Activated naive CD4-positive, alpha-beta T cell treated with anti-CD3 and anti-CD28 coated beads, Interleukin-2, amount 50 U/mL, for 24 hours (primary cell): ENCODE measurements around the gene DPP10.

Experiments
- H3K27ac Mint-ChIP-seq: one replicate; pipeline ENCODE4 v1.8.0; 2021; ENCODE audit warnings: mild to moderate bottlenecking, mixed read lengths
- H3K27me3 Mint-ChIP-seq: one replicate; pipeline ENCODE4 v1.8.0; 2021; ENCODE audit warnings: mixed read lengths
- H3K36me3 Mint-ChIP-seq: one replicate; pipeline ENCODE4 v1.8.0; 2021; ENCODE audit warnings: mixed read lengths
- H3K4me1 Mint-ChIP-seq: one replicate; pipeline ENCODE4 v1.8.0; 2021; ENCODE audit warnings: mixed read lengths
- H3K4me3 Mint-ChIP-seq: one replicate; pipeline ENCODE4 v1.8.0; 2021; ENCODE audit warnings: mild to moderate bottlenecking, mixed read lengths
- H3K9me3 Mint-ChIP-seq: one replicate; pipeline ENCODE4 v1.8.0; 2021; ENCODE audit warnings: mixed read lengths

Gene DPP10

GRCh38 chr2:114542695-114543094 lies 100.3 kb downstream of the DPP10 start:
- Mint-ChIP-seq H3K4me3 (no peak overlapping the region), H3K27ac (no peak overlapping the region), H3K36me3 (no peaks in the 10 kb centered on the region), H3K9me3 (no peaks in the 10 kb centered on the region), H3K27me3 (peaks cover 9% of the 10 kb centered on the region), H3K4me1 (no peaks in the 10 kb centered on the region)

- Mint-ChIP-seq H3K27me3 (peaks cover 7% of the 10 kb centered on the region), H3K27ac (no peak overlapping the region), H3K4me1 (no peaks in the 10 kb centered on the region), H3K36me3 (no peaks in the 10 kb centered on the region), H3K4me3 (no peak overlapping the region), H3K9me3 (no peaks in the 10 kb centered on the region)
Observed at GRCh38 chr2:114543236-114543766, 100.9 kb downstream of the DPP10 start.

DNA sequence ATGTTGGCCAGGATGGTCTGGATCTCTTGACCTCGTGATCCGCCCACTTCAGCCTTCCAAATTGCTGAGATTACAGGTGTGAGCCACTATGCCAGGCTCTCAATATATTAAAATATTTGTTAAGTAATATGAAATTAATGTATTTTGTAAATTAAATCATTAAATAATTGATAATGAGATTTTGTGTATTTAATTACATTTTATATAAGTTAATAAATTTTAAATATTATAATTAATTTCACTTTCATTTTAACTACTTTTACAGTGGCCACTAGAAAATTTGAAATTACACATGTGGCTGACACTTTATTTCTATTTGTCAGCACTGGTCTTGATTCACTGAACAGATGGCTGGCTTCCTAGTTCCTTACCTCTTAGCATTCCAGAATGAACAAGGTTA lies 102.6 kb downstream of the DPP10 start:
- Mint-ChIP-seq H3K4me3 (no peak overlapping the region), H3K27ac (no peak overlapping the region)

DNA sequence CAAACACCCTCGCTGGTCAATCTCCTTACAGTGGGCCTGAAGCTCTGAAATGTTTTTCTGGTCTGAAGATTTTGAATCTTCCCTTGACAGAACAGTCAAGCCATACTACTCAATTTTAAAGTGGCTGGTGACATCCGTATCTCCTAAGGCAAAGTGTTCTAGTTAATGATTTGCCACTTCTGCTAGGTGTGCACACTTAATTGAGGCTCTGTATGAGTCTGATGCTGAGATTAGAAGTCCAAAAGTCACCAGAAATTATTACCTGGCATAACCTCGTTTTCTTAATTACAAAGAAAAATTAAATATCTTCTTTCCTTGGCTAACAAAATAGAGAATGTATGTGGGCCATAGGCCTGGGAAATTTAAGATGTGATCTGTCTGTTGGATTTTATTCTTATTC lies 104.1 kb downstream of the DPP10 start:
- no peaks in the 10 kb centered on the region for H3K9me3 Mint-ChIP-seq
- no peak overlapping the region for H3K27ac Mint-ChIP-seq
- H3K36me3 Mint-ChIP-seq, result no peaks in the 10 kb centered on the region
- no peaks in the 10 kb centered on the region for H3K4me1 Mint-ChIP-seq
- H3K4me3 Mint-ChIP-seq, result no peak overlapping the region
- peaks cover 5% of the 10 kb centered on the region for H3K27me3 Mint-ChIP-seq

More for the DNA sequence above, 102.6 kb downstream of the DPP10 start:
- Mint-ChIP-seq H3K4me1 (no peaks in the 10 kb centered on the region), H3K36me3 (no peaks in the 10 kb centered on the region), H3K9me3 (no peaks in the 10 kb centered on the region), H3K27me3 (peaks cover 7% of the 10 kb centered on the region)

DNA sequence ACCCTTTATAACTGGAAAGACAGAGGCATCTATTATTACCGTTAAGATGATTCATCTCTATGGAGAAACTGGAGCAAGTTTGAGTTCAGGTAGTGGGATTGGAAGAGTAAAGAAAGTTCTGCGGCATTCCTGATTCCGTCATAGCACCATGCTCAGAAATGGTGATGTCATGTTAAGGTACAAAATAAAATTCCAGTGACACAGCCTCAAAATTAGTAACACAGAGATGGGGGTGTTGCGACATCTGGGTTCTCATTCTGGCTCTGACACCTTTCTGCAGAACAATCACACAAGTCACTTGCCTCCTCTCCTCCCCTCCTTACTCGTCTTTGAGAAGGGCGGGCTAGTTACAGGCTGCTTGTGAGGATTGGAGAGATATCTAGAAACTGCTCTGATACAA lies 105.7 kb downstream of the DPP10 start:
- Mint-ChIP-seq H3K9me3 (no peaks in the 10 kb centered on the region), H3K27me3 (peaks cover 5% of the 10 kb centered on the region), H3K27ac (no peak overlapping the region), H3K36me3 (no peaks in the 10 kb centered on the region), H3K4me3 (no peak overlapping the region), H3K4me1 (no peaks in the 10 kb centered on the region)

- no peak overlapping the region for H3K4me3 Mint-ChIP-seq
- H3K27ac Mint-ChIP-seq, result no peak overlapping the region
- H3K9me3 Mint-ChIP-seq, result no peaks in the 10 kb centered on the region
- H3K36me3 Mint-ChIP-seq, result no peaks in the 10 kb centered on the region
- no peaks in the 10 kb centered on the region for H3K4me1 Mint-ChIP-seq
- H3K27me3 Mint-ChIP-seq, result peaks cover 6% of the 10 kb centered on the region
Observed at GRCh38 chr2:114550364-114550763, 107.9 kb downstream of the DPP10 start.

GRCh38 chr2:114550895-114551793 lies 108.7 kb downstream of the DPP10 start:
- H3K27me3 Mint-ChIP-seq, result peaks cover 4% of the 10 kb centered on the region
- no peaks in the 10 kb centered on the region for H3K36me3 Mint-ChIP-seq
- no peak overlapping the region for H3K27ac Mint-ChIP-seq
- no peaks in the 10 kb centered on the region for H3K4me1 Mint-ChIP-seq
- no peak overlapping the region for H3K4me3 Mint-ChIP-seq
- no peaks in the 10 kb centered on the region for H3K9me3 Mint-ChIP-seq

GRCh38 chr2:114553027-114553426 lies 110.6 kb downstream of the DPP10 start:
- Mint-ChIP-seq H3K4me3 (no peak overlapping the region), H3K4me1 (no peaks in the 10 kb centered on the region), H3K36me3 (no peaks in the 10 kb centered on the region), H3K9me3 (no peaks in the 10 kb centered on the region), H3K27ac (no peak overlapping the region), H3K27me3 (peaks cover 3% of the 10 kb centered on the region)

GRCh38 chr2:114569166-114569565 lies 126.7 kb downstream of the DPP10 start:
- H3K9me3 Mint-ChIP-seq, result no peaks in the 10 kb centered on the region
- H3K4me1 Mint-ChIP-seq, result no peaks in the 10 kb centered on the region
- peaks cover 4% of the 10 kb centered on the region for H3K27me3 Mint-ChIP-seq
- no peaks in the 10 kb centered on the region for H3K36me3 Mint-ChIP-seq
- H3K4me3 Mint-ChIP-seq, result no peak overlapping the region
- H3K27ac Mint-ChIP-seq, result no peak overlapping the region

DNA sequence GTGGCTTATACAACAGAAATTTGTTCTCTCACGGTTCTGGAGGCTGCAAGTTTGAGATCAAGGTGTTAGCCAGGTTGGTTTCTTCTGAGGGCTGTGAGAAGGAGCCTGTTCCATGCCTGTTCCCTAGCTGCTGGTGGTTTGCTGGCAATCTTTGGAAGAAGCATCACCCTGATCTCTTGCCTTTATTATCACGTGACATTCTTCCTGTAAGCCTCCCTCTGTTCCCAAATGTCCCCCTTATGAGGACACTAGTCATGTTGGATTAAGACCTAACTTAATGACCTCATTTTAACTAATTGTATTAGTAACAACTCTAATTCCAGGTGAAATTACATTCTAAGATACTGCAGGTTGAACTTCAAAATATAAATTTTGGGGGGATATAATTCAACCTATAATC lies 135.2 kb downstream of the DPP10 start:
- no peaks in the 10 kb centered on the region for H3K36me3 Mint-ChIP-seq
- H3K27ac Mint-ChIP-seq, result no peak overlapping the region
- H3K27me3 Mint-ChIP-seq, result peaks cover 8% of the 10 kb centered on the region
- H3K4me3 Mint-ChIP-seq, result no peak overlapping the region
- H3K4me1 Mint-ChIP-seq, result no peaks in the 10 kb centered on the region
- no peaks in the 10 kb centered on the region for H3K9me3 Mint-ChIP-seq

GRCh38 chr2:114579542-114579941 lies 137.1 kb downstream of the DPP10 start:
- no peaks in the 10 kb centered on the region for H3K9me3 Mint-ChIP-seq
- H3K36me3 Mint-ChIP-seq, result no peaks in the 10 kb centered on the region
- H3K27ac Mint-ChIP-seq, result no peak overlapping the region
- no peaks in the 10 kb centered on the region for H3K4me1 Mint-ChIP-seq
- H3K27me3 Mint-ChIP-seq, result peaks cover 7% of the 10 kb centered on the region
- no peak overlapping the region for H3K4me3 Mint-ChIP-seq

DNA sequence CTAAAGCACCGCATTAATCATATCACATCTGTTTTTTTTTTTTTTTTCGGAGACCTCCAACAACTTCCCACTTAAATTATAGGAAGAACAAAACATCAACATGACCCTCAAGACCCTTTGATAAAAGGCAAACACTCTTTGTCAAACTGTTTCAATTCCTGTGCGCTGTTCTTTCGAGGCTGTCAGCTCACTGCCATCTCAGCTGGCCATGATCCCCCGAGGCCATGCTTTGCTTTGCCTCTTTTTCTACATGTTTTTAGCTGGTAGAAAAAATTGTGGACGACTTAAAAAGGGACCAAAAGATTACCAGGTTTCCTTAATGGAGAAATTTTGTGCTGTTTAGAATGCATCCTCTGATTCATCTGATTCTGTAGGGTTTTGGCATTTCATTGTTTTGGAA lies 138.2 kb downstream of the DPP10 start:
- Mint-ChIP-seq H3K36me3 (no peaks in the 10 kb centered on the region), H3K27ac (no peak overlapping the region), H3K4me1 (no peaks in the 10 kb centered on the region), H3K4me3 (no peak overlapping the region), H3K9me3 (no peaks in the 10 kb centered on the region), H3K27me3 (peaks cover 7% of the 10 kb centered on the region)

DNA sequence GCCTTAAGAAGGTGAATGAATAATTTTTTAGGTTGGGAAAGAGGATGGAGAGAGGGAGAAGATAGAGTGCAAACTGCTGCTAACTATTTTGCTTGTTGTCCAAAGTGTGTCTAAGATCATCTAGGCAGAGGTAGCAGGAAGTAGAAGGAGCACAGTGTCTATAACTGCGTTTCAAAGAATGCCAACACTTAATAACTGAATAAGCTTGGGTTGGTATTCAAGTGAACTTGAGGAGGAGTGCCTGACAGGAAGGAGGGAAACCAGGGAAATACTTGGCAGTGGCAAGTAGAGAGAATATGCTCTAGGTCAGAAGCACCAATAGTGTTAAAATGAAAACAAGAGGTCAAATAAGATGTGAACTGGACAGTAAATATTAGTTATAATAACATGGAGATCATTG lies 155.9 kb downstream of the DPP10 start:
- H3K4me1 Mint-ChIP-seq, result no peaks in the 10 kb centered on the region
- no peak overlapping the region for H3K4me3 Mint-ChIP-seq
- no peak overlapping the region for H3K27ac Mint-ChIP-seq
- no peaks in the 10 kb centered on the region for H3K27me3 Mint-ChIP-seq
- no peaks in the 10 kb centered on the region for H3K36me3 Mint-ChIP-seq
- no peaks in the 10 kb centered on the region for H3K9me3 Mint-ChIP-seq

DNA sequence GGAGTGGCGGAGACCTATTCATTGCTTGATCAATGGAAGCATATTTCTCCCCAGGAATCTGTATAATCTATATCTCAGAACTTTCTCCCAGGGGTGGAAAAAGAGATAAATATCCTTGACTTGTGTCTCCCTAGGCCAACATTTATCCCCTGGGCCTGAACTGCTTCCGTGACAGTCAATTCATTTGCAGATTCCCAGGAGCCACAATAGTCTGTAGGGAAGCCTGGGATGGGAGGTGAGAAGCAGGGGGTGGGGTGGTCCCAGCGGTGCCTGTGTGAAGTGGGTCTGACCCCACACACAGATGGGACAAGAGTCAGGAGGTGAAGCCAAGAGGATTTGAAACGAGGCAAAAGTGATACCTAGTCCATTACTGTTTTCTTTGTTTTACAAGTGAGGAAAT lies 166.8 kb downstream of the DPP10 start:
- H3K27ac Mint-ChIP-seq, result no peak overlapping the region
- no peak overlapping the region for H3K4me3 Mint-ChIP-seq
- H3K4me1 Mint-ChIP-seq, result no peaks in the 10 kb centered on the region
- H3K9me3 Mint-ChIP-seq, result no peaks in the 10 kb centered on the region
- no peaks in the 10 kb centered on the region for H3K36me3 Mint-ChIP-seq
- H3K27me3 Mint-ChIP-seq, result peaks cover 5% of the 10 kb centered on the region

DNA sequence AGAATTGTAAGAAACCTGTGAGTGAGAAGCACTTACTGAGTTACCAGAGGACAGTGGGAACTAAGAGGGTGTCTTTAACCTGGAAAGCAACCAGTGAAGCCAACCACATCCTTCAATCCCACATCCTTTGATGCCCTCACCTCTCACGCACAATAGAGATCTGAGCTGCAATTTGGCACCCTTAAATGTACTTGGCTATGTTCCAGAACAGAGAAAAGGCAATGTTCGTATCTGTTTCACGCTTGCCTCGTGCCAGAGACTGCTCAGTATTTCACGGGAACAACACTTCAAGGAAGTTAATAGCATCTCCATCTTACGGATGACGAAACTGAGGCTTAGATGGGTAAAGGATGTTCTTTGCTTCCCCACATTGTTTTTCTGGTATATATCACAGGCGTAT lies 167.4 kb downstream of the DPP10 start:
- H3K4me1 Mint-ChIP-seq, result no peaks in the 10 kb centered on the region
- no peaks in the 10 kb centered on the region for H3K36me3 Mint-ChIP-seq

DNA sequence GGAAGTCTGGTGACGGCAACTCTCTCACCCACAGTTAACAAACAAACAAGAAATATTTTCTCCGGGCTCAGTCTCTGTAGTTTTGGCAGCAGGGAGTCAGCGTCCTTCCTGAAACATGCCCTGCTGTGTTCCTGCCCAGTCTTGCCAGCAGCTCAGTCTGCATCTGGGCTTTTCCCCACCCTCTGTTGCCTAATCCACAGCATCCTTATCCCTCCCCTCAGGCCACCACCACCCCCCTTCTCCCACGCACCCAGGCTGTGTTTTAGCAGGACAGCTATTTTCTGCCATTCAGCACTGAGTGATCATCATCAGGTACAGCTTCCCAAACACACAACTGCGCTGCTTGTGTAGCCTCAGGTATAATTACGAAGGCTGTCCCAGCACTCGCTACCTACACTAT lies 168.2 kb downstream of the DPP10 start:
- H3K27me3 Mint-ChIP-seq, result peaks cover 2% of the 10 kb centered on the region
- no peaks in the 10 kb centered on the region for H3K4me1 Mint-ChIP-seq
- H3K9me3 Mint-ChIP-seq, result no peaks in the 10 kb centered on the region
- no peak overlapping the region for H3K4me3 Mint-ChIP-seq
- no peak overlapping the region for H3K27ac Mint-ChIP-seq
- no peaks in the 10 kb centered on the region for H3K36me3 Mint-ChIP-seq

More for the DNA sequence above, 167.4 kb downstream of the DPP10 start:
- Mint-ChIP-seq H3K9me3 (no peaks in the 10 kb centered on the region), H3K4me3 (no peak overlapping the region), H3K27me3 (peaks cover 4% of the 10 kb centered on the region), H3K27ac (no peak overlapping the region)
